ENCODE data around the gene AFF2. TPM values are rescaled to one million over a fixed set of nuclear protein-coding genes. Genes with fewer than 3 reads are reported as not detected.

AFF2 gene
- total and polyA plus RNA-seq, 11 donors = under 0.01 to 0.83 (median 0.07) TPM

DNA sequence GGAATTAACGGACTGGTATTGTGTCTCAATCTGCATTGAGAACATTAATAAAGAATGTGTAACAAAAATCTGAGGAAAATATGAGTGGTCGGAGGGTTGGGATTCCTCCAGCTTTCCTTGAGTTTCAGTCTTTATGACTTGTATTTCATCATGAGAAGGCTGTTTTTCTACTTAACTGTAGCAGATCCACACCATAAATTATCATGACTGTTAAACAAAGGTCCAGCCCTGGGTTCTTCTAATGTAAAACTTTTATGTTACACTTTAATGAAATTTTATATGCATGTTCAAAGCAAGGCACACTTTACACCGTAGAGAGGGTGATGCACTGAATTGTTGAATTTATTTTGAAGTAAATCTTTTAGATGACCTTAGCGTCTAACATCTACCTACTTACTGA lies 7.0 kb downstream of the AFF2 start:
- TF ChIP-seq POLR2A (IDR thresholded peaks at IDR 0.05) = no peak
- TF ChIP-seq, protein P1, sequence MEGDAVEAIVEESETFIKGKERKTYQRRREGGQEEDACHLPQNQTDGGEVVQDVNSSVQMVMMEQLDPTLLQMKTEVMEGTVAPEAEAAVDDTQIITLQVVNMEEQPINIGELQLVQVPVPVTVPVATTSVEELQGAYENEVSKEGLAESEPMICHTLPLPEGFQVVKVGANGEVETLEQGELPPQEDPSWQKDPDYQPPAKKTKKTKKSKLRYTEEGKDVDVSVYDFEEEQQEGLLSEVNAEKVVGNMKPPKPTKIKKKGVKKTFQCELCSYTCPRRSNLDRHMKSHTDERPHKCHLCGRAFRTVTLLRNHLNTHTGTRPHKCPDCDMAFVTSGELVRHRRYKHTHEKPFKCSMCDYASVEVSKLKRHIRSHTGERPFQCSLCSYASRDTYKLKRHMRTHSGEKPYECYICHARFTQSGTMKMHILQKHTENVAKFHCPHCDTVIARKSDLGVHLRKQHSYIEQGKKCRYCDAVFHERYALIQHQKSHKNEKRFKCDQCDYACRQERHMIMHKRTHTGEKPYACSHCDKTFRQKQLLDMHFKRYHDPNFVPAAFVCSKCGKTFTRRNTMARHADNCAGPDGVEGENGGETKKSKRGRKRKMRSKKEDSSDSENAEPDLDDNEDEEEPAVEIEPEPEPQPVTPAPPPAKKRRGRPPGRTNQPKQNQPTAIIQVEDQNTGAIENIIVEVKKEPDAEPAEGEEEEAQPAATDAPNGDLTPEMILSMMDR (IDR thresholded peaks at IDR 0.05) = no peak
- no peak overlapping the region for H3K27ac ChIP-seq
- H3K9me3 ChIP-seq = no peaks in the 10 kb centered on the region
- intact Hi-C loops (cut with DNase I) = no loop called here
- no peaks in the 10 kb centered on the region for H3K36me3 ChIP-seq
- ATAC-seq = no peak
- no peaks in the 10 kb centered on the region for H3K4me1 ChIP-seq
- no peak for DNase-seq
- WGBS, 4 donors = 68 to 92% (median 80%) methylated on average over 4 of the region's 4 CpGs
- peaks cover 0 to 23% (median 14%) of the 10 kb centered on the region in 9 donors for H3K27me3 ChIP-seq
- H3K4me3 ChIP-seq = no peak overlapping the region

DNA sequence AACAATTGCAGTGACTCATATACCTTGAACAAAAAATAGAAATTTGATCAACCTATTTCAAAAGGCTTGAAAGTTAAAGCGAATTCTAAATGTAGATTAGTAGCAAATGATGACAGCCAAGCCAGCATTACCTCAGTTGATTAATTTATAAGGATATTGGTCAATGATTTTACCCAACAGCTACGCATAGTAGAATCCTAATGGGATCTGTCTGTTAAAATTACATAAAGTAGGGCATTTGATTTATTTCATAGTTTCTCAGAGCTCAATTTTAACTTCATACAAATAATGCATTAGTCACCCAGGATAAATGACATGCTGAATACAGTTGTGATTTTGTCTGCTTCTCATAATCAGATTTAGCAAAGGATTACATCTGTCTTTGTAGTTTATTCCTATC lies 12.0 kb downstream of the AFF2 start:
- DNase-seq (no peak), ATAC-seq (no peak)
- Histone ChIP-seq H3K36me3 (no peaks in the 10 kb centered on the region), H3K9me3 (no peaks in the 10 kb centered on the region), H3K4me3 (no peak overlapping the region), H3K27ac (no peak overlapping the region), H3K4me1 (no peaks in the 10 kb centered on the region), H3K27me3 (peaks cover 0 to 4% (median 0%) of the 10 kb centered on the region in 9 donors)
- WGBS, 4 donors = 69 to 96% (median 85%) methylated on average over 2 of the region's 2 CpGs
- TF ChIP-seq POLR2A (IDR thresholded peaks at IDR 0.05) = no peak
- TF ChIP-seq, protein P1 (IDR thresholded peaks at IDR 0.05) = no peak
- intact Hi-C loops (cut with DNase I) = no loop called here

DNA sequence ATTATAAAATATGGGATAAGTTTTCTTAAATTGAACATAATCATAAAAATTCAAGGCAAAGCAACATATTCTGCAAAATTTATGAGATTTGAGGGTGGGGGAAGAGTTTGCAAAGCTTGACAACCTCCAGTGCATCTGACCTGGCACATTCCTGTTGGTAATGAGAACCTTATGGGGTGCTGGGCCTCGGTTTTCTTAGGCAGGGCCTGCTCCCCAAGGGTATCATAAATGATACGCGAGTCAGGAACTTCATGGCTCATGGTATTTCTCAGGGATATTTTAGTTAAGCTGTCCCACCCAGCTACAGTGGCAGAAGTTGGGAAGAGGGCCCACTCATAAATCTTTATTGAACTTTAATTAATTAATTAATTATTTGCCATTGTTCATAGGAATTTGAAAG lies 13.2 kb downstream of the AFF2 start:
- Histone ChIP-seq H3K4me3 (no peak overlapping the region), H3K36me3 (no peaks in the 10 kb centered on the region), H3K9me3 (no peaks in the 10 kb centered on the region), H3K27me3 (no peaks in the 10 kb centered on the region), H3K4me1 (no peaks in the 10 kb centered on the region), H3K27ac (no peak overlapping the region)
- intact Hi-C loops (cut with DNase I) = no loop called here
- no peak for ATAC-seq
- WGBS, 4 donors = 64 to 95% (median 81%) methylated on average over 3 of the region's 3 CpGs
- TF ChIP-seq POLR2A (IDR thresholded peaks at IDR 0.05) = no peak
- TF ChIP-seq, protein P1 (IDR thresholded peaks at IDR 0.05) = no peak
- DNase-seq = no peak

DNA sequence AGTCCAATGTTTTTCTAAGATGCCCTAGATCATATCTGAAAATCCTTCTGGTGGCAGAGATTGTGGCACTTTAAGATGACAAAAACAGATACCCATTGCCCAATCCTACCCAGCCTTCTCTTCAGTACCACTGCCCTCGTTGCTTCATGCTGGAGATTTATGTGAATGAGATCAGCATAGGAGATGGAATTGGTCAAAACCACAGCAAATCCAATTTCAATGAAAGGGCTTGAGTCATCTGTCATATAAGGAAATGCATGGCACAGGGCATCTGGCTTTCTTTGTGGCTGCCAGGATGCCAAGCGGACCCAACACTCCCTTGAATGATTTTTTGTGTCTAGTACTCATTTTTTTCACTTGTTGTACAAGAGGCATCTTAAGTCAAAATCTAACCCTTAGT lies 16.8 kb downstream of the AFF2 start:
- 56 to 80% (median 68%) methylated on average over 2 of the region's 2 CpGs for WGBS, 4 donors
- Histone ChIP-seq H3K36me3 (no peaks in the 10 kb centered on the region), H3K9me3 (no peaks in the 10 kb centered on the region), H3K4me3 (no peak overlapping the region), H3K4me1 (no peaks in the 10 kb centered on the region), H3K27ac (no peak overlapping the region), H3K27me3 (no peaks in the 10 kb centered on the region)
- DNase-seq (no peak), ATAC-seq (no peak)
- intact Hi-C loops (cut with DNase I) = no loop called here
- TF ChIP-seq POLR2A (IDR thresholded peaks at IDR 0.05) = no peak

DNA sequence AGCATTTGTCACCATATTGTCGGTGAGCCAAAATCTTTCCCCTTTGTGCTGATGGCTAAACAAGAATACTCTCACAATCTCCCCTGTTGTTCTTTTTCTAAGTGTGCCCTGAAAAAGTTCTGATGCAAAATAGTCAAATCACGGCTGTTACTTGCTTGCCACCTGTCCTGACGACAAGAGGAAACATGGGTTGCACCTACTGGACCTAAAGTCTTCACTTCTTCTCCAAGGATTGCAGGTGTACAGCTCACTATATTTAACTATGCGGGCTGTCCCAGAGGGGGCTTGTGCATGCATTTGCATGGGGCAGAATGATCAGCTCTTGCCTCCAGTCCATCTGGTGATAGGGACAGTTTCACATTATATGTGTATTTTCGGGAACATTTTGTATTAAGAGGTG lies 21.6 kb downstream of the AFF2 start:
- ATAC-seq (no peak), DNase-seq (no peak)

More for the DNA sequence above, 21.6 kb downstream of the AFF2 start:
- Histone ChIP-seq H3K9me3 (no peaks in the 10 kb centered on the region), H3K36me3 (no peaks in the 10 kb centered on the region), H3K4me1 (no peaks in the 10 kb centered on the region), H3K27ac (no peak overlapping the region), H3K27me3 (peaks cover 0 to 3% (median 0%) of the 10 kb centered on the region in 9 donors), H3K4me3 (no peak overlapping the region)
- intact Hi-C loops (cut with DNase I) = no loop called here
- TF ChIP-seq, protein P1 (IDR thresholded peaks at IDR 0.05) = no peak
- TF ChIP-seq POLR2A (IDR thresholded peaks at IDR 0.05) = no peak
- 67 to 89% (median 80%) methylated on average over 5 of the region's 5 CpGs for WGBS, 4 donors
